ENCODE results near the gene FAR1.

The FAR1 gene

DNA sequence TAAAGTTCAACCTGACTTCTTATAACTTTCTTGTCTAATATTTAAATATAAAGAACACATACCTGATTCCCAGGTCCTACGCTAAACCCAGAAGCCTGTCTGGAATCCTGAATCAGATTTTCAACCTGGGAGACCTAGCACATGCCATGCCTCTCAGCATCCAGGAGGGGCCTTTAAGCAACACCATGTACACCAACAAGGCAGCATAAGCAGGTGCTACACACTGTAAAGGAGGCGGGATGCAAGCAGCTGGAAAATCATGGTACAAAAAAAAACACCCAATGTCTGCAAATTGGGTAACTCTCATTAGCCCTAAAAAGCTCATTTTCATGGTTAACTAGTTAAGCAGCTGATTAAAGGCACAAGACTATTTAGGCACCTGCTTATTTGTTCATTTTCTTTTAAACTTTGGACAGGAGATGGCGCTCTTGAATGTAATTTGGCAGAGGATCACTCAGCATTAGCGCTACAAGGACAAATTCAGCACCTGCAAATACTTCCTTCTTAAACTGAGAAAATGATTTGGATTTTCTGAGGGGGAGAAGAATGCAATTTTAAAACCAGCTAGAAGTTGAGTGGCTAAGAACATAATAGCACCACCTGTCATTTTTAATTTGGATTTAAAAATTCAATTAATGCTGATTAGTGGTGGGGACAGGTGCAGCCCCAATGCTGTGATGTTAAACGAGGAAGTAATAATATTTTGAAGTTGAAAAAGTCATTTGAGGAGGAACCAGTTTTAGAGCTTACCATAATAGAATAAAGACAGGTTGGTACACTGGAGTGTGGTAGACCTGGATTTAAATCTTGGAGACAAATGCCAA is 104.0 kb downstream of the FAR1 start:
- in situ Hi-C loops (cut with HindIII; ENCODE audit: low sequenced_read_pairs) = loop anchor here (25.0 kb wide), 1 partner anchor 465 kb away; no protein-coding TSS in a partner anchor

DNA sequence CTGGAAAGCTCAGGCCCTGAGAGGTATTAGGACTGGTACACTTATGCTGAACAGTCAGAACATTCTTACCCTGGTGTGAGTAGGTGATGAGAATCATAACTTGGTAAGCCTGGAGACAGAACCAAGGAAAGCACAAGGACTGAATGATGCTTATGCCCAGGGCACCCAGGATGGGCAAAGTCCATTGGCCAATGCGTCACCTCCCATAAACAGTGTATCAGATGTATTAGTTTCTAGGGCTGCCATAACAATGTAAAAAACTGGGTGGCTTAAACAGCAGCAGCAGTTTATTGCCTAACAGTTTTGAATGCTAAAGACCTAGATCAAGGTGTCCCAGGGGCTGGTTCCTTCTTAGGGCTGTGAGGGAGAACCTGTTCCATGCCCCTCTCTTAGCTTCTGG is 107.0 kb downstream of the FAR1 start:
- in situ Hi-C loops (cut with HindIII; ENCODE audit: low sequenced_read_pairs) = no loop called here

DNA sequence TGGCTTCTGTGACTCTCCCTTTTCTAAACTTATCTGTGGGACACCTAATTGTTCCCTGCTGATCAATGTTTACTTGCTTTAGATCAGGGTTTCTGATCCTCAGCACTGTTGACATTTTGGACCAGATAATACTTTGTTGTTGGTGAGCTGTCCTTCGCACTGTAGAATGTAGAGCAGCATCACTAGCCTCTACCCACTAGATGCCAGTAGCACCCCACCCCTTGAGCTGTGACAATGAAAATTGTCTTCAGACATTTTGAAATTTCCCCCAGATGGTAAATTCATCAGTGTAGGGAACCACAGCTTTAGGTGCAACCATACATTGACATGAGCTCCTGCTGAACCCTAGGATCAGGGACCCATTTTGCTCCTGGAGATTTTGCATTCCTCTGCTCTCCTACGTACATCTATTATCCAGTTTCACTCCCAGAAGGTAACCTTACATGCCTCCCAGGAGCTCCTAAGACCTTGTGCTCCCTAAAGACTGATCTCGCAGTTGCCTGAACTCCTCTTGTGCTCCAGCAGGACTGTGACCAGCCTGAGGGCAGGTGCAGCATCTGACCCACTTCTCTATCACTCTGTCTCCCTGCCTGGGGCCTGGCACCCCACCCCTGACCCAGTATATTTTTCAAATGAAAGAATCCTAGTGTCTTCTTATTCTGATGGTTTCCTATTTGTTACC is 107.8 kb downstream of the FAR1 start:
- in situ Hi-C loops (cut with HindIII; ENCODE audit: low sequenced_read_pairs) = no loop called here

DNA sequence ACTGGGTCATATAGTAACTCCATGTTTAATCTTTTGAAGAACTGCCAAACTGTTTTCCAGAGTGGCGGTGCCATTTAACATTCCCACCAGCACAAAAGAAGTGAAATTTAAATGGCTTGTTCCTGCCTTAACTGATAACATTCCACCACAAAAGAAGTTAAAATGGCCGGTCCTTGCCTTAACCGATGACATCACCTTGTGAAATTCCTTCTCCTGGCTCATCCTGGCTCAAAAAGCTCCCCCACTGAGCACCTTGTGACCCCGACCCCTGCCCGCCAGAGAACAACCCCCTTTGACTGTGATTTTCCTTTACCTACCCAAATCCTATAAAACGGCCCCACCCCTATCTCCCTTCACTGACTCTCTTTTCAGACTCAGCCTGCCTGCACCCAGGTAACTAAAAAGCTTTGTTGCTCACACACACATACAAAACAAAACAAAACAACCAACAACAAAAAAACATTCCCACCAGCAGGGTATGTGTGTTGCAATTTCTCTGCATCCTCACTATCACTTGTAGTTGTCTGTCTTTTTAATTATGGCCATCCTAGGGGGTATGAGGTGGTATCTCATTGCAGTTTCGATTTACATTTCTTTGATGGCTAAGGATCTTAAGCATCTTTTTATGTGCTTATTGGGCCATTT is 109.0 kb downstream of the FAR1 start:
- in situ Hi-C loops (cut with HindIII; ENCODE audit: low sequenced_read_pairs) = no loop called here

DNA sequence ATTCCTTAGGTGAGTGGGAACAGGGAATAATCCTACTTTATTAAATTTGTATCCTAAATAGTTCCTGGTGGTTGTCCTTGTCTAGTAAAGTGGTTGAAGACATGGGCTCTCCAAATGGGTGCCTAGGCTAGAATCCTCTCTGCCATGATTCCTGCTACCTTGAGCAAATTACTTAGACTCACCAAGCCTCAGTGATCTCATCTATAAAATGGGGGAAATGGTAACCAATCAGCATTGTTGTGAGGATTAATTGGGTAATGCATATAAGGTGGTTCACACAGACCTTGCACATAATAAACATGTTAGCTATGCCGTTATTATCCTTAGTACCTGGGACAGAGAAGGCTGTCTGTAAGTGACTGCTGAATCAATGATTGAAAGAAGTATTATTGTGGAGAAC is 109.9 kb downstream of the FAR1 start:
- in situ Hi-C loops (cut with HindIII; ENCODE audit: low sequenced_read_pairs) = no loop called here

DNA sequence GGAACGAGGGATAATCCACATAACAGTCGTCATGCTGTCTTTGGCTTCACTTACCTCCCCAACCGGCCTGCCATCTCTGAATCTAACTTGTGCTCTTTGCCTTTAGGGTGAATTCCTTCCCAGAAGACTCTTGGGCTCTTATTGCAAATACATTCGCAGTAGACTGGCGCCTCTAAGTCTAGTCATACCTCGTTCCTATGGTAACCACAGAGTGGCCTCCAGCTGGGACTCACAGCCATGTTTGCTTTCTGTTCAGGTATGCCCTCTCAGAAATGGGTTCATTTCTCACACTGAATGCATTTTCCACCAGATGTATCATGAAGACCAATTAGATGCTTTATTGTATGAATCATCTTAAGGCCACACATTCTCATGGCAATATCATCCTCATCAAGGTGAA is 112.7 kb downstream of the FAR1 start:
- in situ Hi-C loops (cut with HindIII; ENCODE audit: low sequenced_read_pairs) = no loop called here
